Endothelial cell of umbilical vein (primary cell): ENCODE data around the gene GOLPH3L.
A peak's percentile ranks its signal among the peaks of the same experiment; 100 is the strongest.

ENCODE experiments used
- CTCF ChIP-seq, 2 donors: IDR thresholded peaks; 1 replicate in 1 of 2; 2 replicates in 1 of 2; pipeline ENCODE4 v1.5.1; 2011; ENCODE audit warnings: low read length in 2 of 2, mild to moderate bottlenecking in 2 of 2, moderate library complexity in 2 of 2, control low read depth in 1 of 2, inconsistent platforms in 1 of 2, low read depth in 1 of 2; ENCODE audit not compliant: insufficient read depth in 1 of 2; ENCODE audit errors: extremely low read depth in 1 of 2
- JUN ChIP-seq: IDR thresholded peaks from 2 replicates; pipeline ENCODE4 v1.6.1; 2011; ENCODE audit warnings: borderline replicate concordance, low read depth; ENCODE audit not compliant: insufficient read length, insufficient read depth
- POLR2A ChIP-seq: IDR thresholded peaks from 2 replicates; pipeline ENCODE4 v1.6.1; 2012; ENCODE audit warnings: low read depth, mild to moderate bottlenecking, control low read depth, low read length
- POLR2AphosphoS5 ChIP-seq: IDR thresholded peaks from 2 replicates; pipeline ENCODE4 v1.6.1; 2012; ENCODE audit warnings: low read depth, mild to moderate bottlenecking, control low read depth, low read length, moderate library complexity; ENCODE audit not compliant: insufficient read depth

GRCh38 chr1:150692720-150693119 is 4.2 kb downstream of the GOLPH3L start:
- TF ChIP-seq POLR2A (no peak), POLR2AphosphoS5 (no peak), JUN (peak; percentile 81), CTCF (IDR thresholded peaks at IDR 0.05; ENCODE audit: extremely low read depth in 1 of 2, insufficient read depth in 1 of 2, low read depth in 1 of 2, low read length in 2 of 2) (no peak)
